Measurements from ENCODE around the gene PDE1A. TPM values are rescaled to one million over a fixed set of nuclear protein-coding genes. Genes with fewer than 3 reads are reported as not detected.
A peak's percentile ranks its signal among the peaks of the same experiment; 100 is the strongest.

The PDE1A gene
- total RNA-seq, 1 experiment from 2014 or later: not detected

DNA sequence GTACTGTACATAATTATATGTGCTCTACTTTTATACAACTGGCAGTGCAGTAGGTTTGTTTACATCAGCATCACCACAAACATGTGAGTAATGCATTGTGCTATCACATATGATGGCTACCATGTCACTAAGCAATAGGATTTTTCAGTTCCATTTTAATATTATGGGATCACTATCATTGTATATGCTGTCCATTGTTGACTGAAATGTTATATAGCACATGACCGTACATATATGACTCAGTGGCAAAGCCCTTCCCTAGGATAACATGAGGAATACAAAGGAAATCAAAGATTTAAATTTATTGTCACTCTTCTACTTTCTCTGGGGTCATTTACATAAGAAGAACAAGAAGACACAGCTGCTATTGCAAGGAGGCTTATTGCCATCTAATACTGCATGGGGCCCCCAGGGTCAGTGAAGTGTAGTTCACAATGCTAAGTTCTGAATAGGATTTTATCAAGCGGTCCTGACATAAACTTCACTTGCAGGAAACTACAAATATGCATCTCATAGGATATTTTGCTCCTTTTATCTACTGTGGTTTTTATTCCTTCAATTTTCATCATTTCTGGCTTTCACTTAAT, 21.8 kb downstream of the PDE1A start:
- Histone ChIP-seq H3K9ac (ENCODE audit: low read length) (no peak overlapping the region), H3K36me3 (ENCODE audit: low read depth, low read length) (no peaks in the 10 kb centered on the region), H3K4me2 (ENCODE audit: low read length) (no peak overlapping the region), H3K27ac (ENCODE audit: low read length) (no peak overlapping the region), H3F3A (ENCODE audit: low read length, unreplicated experiment) (no peaks in the 10 kb centered on the region), H2AFZ (ENCODE audit: low read length) (no peak overlapping the region), H3K4me3 (ENCODE audit: low read length) (no peak overlapping the region), H3K4me1 (ENCODE audit: insufficient read depth, low read length) (no peaks in the 10 kb centered on the region), H4K20me1 (ENCODE audit: low read length) (no peaks in the 10 kb centered on the region), H3K27me3 (ENCODE audit: low read length) (0 out of 2 replicates have a peak, but pooled peaks cover 8% of the 10 kb centered on the region), H3K79me2 (ENCODE audit: low read length) (no peaks in the 10 kb centered on the region), H3K9me2 (replicated peaks; ENCODE audit: low read length) (no peaks in the 10 kb centered on the region), H3K9me3 (ENCODE audit: low read length) (no peaks in the 10 kb centered on the region)
- ChIA-PET CTCF (no interaction called here), POLR2A (ENCODE audit: unreplicated experiment) (no interaction called here)
- TF ChIP-seq EZH2 (IDR thresholded peaks at IDR 0.05; ENCODE audit: low read length, unreplicated experiment) (no peak), EZH2phosphoT487 (IDR thresholded peaks at IDR 0.05; ENCODE audit: borderline replicate concordance, low read length) (no peak)
- TF ChIP-seq, protein P1, sequence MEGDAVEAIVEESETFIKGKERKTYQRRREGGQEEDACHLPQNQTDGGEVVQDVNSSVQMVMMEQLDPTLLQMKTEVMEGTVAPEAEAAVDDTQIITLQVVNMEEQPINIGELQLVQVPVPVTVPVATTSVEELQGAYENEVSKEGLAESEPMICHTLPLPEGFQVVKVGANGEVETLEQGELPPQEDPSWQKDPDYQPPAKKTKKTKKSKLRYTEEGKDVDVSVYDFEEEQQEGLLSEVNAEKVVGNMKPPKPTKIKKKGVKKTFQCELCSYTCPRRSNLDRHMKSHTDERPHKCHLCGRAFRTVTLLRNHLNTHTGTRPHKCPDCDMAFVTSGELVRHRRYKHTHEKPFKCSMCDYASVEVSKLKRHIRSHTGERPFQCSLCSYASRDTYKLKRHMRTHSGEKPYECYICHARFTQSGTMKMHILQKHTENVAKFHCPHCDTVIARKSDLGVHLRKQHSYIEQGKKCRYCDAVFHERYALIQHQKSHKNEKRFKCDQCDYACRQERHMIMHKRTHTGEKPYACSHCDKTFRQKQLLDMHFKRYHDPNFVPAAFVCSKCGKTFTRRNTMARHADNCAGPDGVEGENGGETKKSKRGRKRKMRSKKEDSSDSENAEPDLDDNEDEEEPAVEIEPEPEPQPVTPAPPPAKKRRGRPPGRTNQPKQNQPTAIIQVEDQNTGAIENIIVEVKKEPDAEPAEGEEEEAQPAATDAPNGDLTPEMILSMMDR (conservative IDR thresholded peaks at IDR 0.05; ENCODE audit: low read depth, low read length): no peak
- DNase-seq: no peak
- intact Hi-C loops (cut with micrococcal nuclease): no loop called here
- ATAC-seq: peak; percentile 13; the same call in 1 of the 2 replicates
- BruUV-seq (replicated peaks): no TSS peak

DNA sequence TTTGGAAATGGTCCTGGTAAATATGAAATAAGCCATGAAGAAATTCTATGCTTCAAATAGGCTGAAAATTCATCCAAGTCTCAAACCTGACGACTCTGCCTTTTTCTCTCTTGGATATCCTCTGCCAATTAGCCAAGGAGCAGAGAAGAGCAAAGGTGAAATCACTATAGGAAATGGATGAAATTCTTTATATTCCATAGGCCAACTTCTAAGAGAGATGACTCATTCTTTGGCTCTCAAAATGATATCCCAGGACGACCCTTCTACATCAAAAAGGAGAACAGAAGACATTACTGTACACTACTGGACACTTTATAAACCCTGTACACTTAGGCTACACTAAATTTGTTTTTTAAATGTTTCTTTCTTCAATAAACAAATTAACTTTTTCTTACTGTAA, 22.7 kb downstream of the PDE1A start:
- ChIA-PET POLR2A (ENCODE audit: unreplicated experiment) (no interaction called here), CTCF (no interaction called here)
- no peak overlapping the region for H3K27ac ChIP-seq (ENCODE audit: low read length)
- H3K9ac ChIP-seq (ENCODE audit: low read length): no peak overlapping the region
- intact Hi-C loops (cut with micrococcal nuclease): no loop called here
- H3K36me3 ChIP-seq (ENCODE audit: low read depth, low read length): no peaks in the 10 kb centered on the region
- BruUV-seq (replicated peaks): no TSS peak
- TF ChIP-seq, protein P1 (conservative IDR thresholded peaks at IDR 0.05; ENCODE audit: low read depth, low read length): no peak
- TF ChIP-seq EZH2 (IDR thresholded peaks at IDR 0.05; ENCODE audit: low read length, unreplicated experiment) (no peak), EZH2phosphoT487 (IDR thresholded peaks at IDR 0.05; ENCODE audit: borderline replicate concordance, low read length) (no peak)
- no peaks in the 10 kb centered on the region for H3K9me3 ChIP-seq (ENCODE audit: low read length)
- H3K4me1 ChIP-seq (ENCODE audit: insufficient read depth, low read length): no peaks in the 10 kb centered on the region
- H3K4me2 ChIP-seq (ENCODE audit: low read length): no peak overlapping the region
- H2AFZ ChIP-seq (ENCODE audit: low read length): no peak overlapping the region
- H3K9me2 ChIP-seq (replicated peaks; ENCODE audit: low read length): no peaks in the 10 kb centered on the region
- DNase-seq (no peak), ATAC-seq (no peak; the same call in 1 of the 2 replicates)
- no peaks in the 10 kb centered on the region for H4K20me1 ChIP-seq (ENCODE audit: low read length)
- H3K27me3 ChIP-seq (ENCODE audit: low read length): 0 out of 2 replicates have a peak, but pooled peaks cover 8% of the 10 kb centered on the region
- no peaks in the 10 kb centered on the region for H3K79me2 ChIP-seq (ENCODE audit: low read length)
- H3F3A ChIP-seq (ENCODE audit: low read length, unreplicated experiment): no peaks in the 10 kb centered on the region
- no peak overlapping the region for H3K4me3 ChIP-seq (ENCODE audit: low read length)

DNA sequence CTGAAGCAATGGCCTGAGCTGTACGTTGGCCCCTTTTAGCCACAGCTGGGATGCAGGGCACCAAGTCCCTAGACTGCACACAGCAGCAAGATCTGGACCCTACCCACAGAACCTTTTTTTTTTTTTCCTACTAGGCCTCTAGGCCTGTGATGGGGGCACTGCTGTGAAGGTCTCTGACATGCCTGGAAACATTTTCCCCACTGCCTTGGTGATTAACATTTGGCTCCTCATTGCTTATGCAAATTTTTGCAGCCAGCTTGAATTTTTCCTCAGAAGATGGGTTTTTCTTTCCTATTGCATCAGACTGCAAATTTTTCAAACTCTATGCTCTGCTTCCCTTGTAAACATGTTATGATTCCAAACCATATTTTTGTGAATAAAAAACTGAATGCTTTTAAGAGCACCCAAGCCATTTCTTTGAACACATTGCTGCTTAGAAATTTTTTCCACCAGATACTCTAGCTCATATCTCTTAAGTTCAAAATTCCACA, 33.5 kb downstream of the PDE1A start:
- ChIA-PET CTCF (no interaction called here), POLR2A (ENCODE audit: unreplicated experiment) (no interaction called here)
- no peaks in the 10 kb centered on the region for H3K79me2 ChIP-seq (ENCODE audit: low read length)
- H3K36me3 ChIP-seq (ENCODE audit: low read depth, low read length): no peaks in the 10 kb centered on the region
- no TSS peak for BruUV-seq (replicated peaks)
- H3K9me3 ChIP-seq (ENCODE audit: low read length): no peaks in the 10 kb centered on the region
- H3K9ac ChIP-seq (ENCODE audit: low read length): no peak overlapping the region
- no peaks in the 10 kb centered on the region for H3K4me1 ChIP-seq (ENCODE audit: insufficient read depth, low read length)
- no peak overlapping the region for H3K4me2 ChIP-seq (ENCODE audit: low read length)
- no peak for ATAC-seq
- TF ChIP-seq EZH2 (IDR thresholded peaks at IDR 0.05; ENCODE audit: low read length, unreplicated experiment) (no peak), EZH2phosphoT487 (IDR thresholded peaks at IDR 0.05; ENCODE audit: borderline replicate concordance, low read length) (no peak)
- TF ChIP-seq, protein P1 (conservative IDR thresholded peaks at IDR 0.05; ENCODE audit: low read depth, low read length): no peak
- H3K9me2 ChIP-seq (replicated peaks; ENCODE audit: low read length): no peaks in the 10 kb centered on the region
- H3K27ac ChIP-seq (ENCODE audit: low read length): no peak overlapping the region
- no peak for DNase-seq
- intact Hi-C loops (cut with micrococcal nuclease): no loop called here
- H3F3A ChIP-seq (ENCODE audit: low read length, unreplicated experiment): no peaks in the 10 kb centered on the region
- no peak overlapping the region for H2AFZ ChIP-seq (ENCODE audit: low read length)
- no peak overlapping the region for H3K4me3 ChIP-seq (ENCODE audit: low read length)
- no peaks in the 10 kb centered on the region for H3K27me3 ChIP-seq (ENCODE audit: low read length)
- H4K20me1 ChIP-seq (ENCODE audit: low read length): no peaks in the 10 kb centered on the region

Data from PC-3 (cell line).